Cerebellar nuclear complex (tissue), 1 donor: ENCODE data around the gene ANXA3.

Experiments
- DNase-seq, 2 experiments: peaks; one replicate each; lab custom pipeline; 2025; lab: John Stamatoyannopoulos, UW

Gene ANXA3

DNA sequence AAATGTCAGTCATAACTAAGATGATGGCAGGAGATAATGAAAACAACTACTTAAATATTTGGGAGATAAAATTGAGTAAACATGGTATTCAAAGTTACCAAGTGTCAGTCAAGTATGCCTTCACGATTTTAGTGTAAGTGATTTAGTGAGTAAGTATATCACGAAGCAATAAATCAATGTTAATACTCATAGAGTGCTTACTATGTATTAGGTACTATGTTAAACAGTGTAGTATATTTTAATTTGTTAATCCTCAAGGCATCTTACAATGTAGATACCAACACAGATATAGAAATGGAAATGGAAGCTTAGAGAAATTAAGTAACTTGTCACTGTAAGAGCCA, 59.6 kb downstream of the ANXA3 start:
- DNase-seq = no peak

DNA sequence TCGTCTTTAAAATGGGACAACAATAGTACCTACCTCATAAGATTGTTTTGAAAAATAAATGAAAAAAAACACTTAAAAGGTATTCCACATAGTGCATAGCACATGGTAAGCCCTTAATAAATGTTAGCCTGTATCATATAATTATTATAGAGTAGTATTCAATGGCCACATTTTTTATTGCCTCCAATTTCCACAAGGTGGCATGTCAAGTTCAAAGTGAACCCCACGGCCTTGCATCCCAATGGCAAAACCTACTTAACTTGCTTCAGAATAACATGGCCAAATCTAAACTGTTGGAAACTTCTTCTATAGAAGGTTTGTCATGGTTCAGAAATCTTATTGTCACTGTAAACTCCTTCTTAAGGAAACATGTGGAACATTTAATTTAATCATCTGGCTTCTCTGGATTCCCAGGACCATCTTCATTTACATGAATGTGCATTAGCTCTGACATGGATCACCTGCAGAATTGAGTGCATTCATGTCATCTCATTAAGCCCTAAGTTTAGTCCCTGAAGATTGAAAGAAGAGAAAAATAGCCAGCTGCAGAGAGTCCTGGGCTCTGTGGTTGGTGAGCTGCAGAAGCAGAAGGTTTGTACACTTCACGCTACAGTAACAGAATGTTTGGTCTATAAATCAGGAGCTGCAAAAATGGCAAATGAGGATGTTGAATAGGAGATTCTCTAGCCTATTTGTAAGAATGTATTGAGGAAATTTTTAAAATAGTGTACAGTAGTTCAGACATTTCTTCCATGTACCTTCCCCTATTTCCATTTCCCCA, 61.0 kb downstream of the ANXA3 start:
- no peak for DNase-seq

DNA sequence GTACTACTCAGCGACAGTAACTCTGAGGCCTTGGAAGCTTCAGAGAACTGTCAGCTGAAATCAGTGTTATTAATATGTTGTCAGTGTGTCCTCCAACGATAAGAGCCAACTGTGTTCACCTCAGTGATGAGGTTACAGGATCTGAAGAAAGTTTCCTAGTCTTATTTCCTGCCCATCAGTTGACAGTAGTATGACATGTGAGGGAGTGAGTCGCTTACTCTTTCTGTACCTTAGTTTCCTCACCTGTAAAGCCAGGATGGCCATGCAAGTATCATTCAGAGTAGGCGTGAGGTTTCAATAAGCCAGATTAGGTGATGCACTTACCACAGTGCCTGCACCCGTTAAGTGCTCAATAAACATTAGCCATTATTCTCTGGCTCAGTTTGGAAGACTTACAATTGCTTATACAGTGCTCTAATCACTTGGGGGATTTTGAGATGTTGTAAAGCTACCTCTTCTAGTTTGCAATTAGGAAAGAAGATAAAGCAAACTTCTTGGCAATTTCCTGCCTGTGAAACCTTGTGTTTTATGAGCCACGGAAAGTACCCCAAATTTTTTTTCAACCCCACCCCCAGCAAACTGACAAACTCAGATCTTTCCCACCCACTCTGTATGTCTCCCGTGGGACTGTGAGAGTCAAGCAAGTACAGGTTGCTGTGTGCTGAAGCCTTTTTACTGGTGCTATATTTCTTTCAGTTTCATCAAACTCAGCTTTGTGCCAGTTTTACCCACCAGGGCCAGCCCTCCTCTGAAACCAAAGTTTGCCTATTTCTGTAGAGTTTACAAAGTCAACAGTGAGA, 62.2 kb downstream of the ANXA3 start:
- DNase-seq = no peak

DNA sequence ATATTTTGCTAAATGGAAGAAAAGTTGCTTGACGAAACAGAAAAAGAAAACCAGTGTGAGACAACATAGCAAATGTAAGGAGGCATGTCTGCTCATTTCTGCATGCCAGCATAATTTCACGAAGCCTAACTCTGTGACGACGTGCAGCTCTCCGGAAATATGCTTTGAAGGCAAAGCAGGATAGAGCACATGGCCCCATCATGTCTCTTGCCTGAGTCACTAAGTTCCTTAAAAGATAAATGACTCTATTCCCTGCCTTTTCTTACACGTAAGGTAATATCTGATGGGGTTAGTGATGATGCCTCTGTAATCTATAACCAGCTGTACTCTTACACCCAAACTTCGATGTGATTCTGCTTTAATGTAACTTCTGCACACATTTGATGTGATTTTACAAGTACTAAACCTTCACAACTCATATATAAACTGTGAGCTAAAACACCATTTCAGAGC, 64.5 kb downstream of the ANXA3 start:
- DNase-seq = no peak

DNA sequence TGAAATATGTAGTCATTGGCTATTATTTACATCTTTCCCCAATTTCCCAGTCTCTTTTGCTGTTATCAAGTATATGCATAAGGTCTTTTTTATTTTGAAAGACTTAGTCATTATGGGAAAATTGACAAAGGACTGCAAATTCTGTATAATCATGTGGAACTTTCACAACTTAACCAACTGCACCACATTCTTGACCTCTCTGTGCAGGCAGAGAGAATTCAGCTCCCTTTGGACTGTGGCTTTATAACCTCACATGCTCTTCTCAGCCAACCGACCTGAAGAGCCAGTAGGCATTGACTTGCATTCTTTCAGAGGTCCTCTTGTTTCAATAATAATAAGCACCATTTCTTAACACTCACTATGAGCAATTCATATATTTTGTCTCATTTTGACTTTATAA, 66.9 kb downstream of the ANXA3 start:
- DNase-seq = no peak

DNA sequence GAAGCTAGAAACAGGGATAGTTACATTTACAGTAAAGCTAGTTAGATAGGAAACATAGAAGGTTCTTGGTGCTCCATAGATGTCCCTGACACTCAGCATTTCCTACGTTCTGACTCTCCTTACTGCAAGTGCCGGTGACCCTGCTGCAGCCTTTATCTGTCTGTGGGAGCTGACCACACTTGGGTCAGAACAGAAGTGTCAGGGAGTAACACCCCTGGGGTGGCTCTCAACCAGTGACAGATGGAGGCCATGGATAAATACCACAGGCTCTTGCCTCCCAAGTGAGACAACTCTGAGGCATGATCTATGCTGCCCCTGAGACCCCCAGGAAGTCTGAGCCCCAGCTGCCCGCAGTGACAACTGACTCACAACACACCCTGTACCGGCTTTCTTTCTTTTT, 69.8 kb downstream of the ANXA3 start:
- DNase-seq = no peak

DNA sequence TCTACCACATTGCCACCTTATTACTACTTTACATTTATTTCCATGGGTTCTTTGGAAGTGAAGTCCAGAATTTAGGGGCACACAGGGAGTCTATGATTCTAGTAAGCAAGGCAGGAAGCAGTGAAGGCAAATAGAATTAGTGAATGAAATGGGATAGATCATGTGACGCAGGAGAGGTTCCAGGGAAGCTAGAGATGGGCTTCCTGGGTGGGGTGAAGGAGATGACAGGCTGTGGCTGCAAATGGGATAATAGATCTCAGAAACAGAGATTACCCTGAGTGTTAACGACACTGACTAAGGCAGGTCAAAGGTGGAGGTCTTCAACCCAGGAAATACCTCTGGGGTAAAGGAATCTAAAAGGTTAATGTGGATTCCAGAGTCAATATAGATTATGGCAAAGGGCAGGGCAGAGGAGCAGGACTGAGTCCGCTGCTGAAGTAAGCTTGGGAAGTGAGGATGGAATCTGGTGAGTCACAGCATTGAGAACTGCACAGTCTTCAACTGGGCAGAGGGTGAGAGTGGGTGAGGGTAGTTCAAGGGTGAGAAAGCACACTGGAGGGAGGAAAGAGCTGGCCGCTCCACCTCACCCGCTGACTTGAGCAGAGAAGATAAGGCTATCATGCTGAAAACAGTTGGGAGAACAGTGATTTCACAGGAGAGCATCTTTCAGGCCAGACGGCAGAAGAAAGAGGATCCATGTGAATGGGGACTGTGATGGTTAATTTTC, 70.8 kb downstream of the ANXA3 start:
- DNase-seq = no peak

DNA sequence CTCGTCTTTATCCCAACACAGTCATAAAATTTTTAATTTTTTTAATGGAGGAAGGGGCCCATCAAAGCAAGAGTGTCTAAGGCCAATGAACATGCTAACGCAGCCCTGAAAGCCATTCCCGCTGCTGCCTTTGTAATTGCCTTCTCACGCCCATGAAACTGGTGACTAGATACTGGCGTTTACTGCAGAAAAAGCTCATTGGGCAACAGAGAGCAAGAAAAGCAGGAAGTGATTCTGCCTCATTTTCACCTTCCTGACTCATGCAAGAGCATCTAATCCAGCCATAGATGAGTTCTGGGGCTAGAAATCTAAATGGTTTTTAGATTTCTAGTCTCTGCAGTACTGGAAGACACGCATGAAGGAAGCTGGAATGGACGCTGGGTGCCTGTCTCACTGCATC, 72.5 kb downstream of the ANXA3 start:
- DNase-seq = no peak

DNA sequence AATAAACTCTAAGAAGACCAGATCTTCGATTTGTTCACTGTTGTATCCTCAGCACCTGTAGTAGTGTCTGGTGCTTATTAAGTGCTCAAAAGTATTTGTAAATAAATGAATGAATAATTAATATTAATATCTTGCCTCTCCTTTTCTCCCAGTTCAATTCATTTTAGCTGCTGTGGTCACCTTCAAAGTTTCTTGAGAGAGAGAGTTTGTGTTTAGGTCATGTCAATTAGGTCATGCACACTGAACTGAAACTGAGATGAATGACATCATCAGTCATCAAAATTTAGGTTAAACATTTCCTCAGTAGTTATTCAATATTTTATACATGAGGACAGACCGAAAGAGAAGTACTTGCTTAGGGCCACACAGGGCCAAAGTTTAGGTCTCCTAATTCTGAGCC, 73.5 kb downstream of the ANXA3 start:
- DNase-seq = no peak

DNA sequence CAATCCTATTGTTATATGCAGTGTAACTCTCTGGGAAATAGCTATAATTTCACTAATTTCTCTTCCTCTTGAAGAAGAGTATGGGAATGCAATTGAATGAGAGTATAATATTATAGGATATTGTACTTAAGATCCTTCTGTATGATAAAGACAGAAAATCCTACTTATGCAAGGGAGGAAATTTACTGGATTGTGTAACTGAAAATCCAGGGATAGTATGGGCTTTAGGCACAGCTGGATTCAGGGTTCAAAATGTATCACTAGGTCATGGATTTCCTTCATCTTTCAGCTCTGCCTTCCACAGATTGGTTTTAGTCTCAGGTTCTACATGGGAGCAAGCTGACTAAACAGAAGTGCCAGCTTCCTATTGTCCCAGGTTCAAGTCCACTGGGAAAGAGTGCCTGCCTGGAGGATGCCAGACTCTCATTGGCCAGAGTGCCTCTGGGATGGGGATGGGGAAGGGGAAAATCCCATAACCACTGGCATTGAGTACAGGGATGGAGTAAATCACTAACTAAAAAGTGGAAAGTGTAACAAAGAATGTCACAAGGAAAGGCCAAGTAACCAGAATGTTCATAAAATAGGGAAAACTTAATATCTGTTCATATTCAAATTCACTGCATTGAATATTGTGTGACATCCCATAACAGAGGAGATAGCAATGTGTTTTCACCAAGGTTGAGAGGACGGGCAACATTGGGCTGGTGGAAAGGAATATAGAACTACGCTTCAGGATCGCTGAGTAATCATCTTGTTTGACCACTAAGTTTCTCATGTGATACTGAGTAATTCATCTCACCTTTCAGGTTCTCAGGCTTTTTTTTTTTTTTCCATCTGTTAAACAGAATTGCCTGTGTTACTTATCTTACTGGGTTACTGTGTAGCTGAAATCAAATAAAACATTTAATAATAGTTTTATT, 75.7 kb downstream of the ANXA3 start:
- no peak for DNase-seq

DNA sequence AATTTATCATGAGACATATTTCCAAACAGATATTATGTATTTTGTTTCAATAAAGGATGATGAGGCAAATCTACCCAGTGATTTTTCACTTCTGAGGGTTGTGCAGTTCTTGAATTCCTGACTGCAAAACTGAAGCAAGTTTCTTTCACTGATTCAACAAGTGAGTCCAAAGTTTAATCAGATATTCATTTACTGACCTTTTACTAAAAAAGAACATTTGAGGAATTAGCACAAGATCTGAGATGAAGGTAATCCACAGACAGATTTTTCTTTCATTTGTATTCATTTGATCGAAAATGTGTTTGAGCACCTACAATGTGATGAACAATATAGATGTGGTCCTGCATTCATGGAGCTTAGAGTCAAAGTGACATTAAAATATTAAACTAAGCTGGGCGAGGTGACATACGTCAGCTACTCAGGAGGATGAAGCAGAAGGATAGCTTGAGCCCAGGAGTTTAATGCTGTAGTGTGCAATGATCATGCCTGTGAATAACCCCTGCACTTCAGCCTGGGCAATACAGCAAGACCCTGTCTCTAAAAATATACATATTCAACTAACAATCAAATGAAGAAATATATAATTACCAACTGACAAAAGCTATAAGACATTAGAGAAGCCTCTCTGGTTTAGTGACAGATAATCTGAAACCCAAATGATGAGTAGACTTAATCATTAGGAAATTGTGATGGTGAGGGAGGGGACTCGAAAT, 76.6 kb downstream of the ANXA3 start:
- no peak for DNase-seq

DNA sequence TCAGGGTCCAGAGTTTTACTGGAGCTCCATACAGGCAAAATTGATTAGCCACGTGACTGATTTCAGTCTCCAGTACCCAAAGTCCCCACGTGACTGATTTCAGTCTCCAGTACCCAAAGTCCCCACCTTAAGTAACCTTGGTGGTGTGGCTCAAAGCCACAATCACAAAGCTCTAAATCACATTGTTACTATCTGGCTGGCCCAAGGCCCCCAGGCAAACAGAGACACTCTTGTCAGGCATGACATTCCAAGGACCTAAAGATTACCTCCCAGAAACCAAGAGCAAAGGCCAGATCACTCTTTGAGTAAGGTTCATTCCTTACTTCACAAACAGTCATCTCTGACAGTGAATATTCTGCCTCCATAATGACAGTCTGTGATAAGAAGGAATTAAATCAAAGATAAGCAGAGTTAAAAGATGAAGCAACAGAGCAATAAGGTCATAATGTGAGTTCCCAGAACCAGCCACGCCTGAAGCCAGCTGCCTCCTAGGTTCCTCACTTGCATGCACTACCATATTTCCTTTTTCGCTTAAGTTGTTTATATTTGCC, 78.5 kb downstream of the ANXA3 start:
- no peak for DNase-seq

DNA sequence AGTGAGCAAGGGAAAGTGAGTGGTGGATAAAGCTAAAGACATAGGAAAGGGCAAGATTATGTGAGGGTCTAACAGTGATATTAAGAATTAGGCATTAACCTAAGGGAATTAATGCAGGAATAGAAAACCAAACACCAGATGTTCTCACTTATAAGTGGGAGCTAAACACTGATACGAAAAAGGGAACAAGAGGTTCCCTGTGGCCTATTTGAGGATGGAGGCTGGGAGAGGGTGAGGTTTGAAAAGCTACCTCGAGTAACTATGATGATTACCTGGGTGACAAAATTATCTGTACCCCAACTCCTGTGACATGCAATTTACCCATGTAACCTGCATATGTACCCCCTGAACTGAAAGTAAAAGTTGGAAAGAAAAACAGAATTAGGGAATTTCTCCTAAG, 79.0 kb downstream of the ANXA3 start:
- DNase-seq = no peak

DNA sequence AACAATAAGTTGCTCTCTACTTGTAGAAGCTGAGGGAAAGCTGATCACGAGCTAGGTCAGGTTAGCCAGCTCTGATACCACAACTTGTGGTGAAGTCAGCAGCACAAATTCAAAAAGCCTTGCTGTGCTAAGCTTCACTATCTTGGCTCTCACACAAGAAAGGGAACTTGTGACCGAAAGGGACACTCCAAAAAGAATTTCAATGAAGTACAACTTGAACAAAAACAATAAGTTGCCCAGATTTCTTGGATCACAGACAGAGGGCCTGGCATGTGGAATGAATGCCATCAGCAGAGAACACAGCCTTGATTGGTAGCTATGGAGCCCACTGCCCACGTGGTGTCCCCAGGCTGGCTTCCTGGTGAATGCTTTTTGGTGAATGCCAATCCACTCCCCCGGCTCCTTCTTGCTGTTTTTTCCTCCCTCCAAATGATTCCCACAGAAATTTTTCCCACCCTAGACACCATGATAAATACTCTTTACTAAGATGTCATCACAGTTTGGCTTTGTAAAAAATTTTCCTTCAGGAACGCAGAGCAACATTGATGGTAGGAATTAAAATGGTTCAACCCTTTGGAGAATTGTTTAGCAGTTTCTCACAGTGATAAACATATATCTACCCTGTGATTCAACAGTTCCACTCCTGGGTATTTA, 82.6 kb downstream of the ANXA3 start:
- no peak for DNase-seq

DNA sequence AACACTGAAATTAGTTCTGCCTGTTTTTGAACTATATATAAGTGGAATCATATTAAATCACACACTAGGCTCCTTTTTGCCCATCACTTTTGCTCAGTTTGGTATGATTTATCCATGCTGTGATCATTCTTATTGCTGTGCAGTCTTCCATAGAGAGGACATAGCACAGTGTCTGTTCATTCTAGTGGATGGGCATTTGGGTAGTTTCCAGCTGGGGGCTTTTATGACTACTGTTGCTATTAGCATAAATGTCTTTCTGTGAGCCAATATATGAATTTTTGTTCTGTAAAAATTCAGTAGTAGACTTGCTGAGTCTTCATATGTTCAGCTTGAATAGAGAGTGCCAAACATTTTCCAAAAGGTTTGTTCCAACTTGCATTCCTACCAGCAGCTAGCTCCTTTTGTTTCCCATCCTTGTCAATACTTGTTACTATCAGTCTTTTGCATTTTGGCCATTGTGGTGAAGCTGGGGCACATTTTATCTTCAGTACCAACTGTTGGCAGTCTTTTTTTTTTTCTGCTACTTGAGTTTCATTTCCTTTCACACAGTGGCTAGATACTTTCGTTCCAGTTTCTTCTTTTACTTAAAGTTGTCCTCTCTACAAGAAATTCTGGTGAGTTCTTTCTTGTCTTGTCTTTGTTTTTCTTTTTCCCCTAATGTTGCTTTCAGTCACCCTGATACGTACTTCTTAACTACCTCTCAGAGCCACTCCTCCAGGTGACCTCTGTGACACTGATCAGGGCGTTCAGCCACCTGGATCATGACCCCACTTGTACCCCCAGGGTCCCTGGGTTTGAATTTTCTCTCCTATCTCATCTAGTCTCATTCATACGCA, 87.0 kb downstream of the ANXA3 start:
- no peak for DNase-seq

DNA sequence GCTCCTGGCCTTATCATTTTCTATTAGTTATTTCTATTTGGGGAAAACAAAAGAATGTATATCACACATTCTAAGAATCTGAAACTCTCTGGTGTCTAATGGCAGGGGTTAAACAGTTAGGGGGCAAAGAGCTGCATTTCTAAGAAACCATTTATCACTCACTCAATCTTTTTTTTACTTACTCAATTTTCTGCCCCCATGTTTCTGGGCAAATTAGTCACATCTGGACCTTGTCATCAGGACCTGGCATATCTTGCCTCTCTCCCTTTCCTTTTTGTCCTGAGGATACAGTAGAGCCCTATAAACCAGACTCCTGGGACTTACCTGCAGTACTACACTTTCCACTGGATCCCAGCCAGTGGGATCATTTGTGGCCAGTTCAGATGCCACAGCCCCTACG, 89.1 kb downstream of the ANXA3 start:
- DNase-seq = no peak

DNA sequence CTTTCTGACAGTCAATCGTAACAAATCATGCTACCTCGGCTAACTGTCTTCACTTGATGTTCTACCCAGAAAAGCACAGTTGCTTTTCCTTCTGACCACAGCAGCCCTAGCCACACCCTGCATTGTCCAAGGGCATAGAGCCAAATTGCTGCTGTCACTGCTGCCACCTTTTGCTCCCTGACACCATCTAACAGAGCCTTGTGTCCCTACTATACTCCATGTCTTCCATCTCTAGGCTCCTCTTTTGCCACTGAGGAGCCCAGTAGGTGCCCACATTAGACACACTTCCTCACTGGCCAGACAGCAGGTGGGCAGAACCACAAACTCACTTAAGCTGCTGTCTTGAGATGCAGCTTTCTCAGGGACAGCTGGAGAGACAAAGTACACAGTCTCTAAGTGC, 91.4 kb downstream of the ANXA3 start:
- no peak for DNase-seq

DNA sequence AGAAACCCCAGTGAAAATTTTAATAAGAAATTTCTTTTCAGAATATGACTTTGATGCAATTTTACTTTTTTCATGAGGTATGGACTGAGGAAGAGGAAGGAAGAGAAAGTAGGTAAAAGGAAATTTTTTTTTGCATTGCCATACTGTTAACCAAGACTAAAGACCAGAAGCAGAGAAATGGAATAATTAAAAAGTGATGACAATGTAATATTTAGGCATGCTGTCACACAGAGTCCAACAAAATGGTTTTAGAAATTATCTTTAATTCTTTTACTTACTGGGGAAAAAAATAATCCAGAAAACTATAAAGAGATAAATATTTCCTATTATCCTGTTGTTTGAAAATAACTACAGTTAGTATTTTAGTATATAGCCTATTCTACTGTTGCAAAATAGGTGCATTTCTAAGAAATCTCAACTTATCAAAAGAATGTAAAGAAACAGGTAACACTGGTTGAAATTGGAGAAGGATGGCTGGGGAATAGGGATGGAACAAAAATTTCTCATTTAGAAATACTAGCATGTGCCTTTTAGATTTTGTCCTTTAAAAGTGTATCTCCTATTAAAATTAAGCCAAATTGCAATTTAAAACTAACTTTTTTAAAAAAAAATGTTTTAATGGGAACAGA, 92.6 kb downstream of the ANXA3 start:
- DNase-seq = no peak
